Stimulated activated naive CD8-positive, alpha-beta T cell treated with anti-CD3 and anti-CD28 coated beads, Interleukin-15, Interleukin-2, amounts not matched to agents 100 ng/mL and 50 ng/mL, for 24 hours (primary cell): ENCODE data around the gene C3AR1.
"Not testable (repeated sequence)": the region's sequence is repeated elsewhere in the genome, so short reads cannot be mapped to it uniquely, and the experiment has no call there.

Source experiments
- H3K27ac Mint-ChIP-seq: one replicate; pipeline ENCODE4 v1.8.0; 2021; ENCODE audit warnings: mild to moderate bottlenecking, mixed read lengths
- H3K27me3 Mint-ChIP-seq: one replicate; pipeline ENCODE4 v1.8.0; 2021; ENCODE audit warnings: mixed read lengths
- H3K36me3 Mint-ChIP-seq: one replicate; pipeline ENCODE4 v1.8.0; 2021; ENCODE audit warnings: low read depth, mixed read lengths
- H3K4me1 Mint-ChIP-seq: one replicate; pipeline ENCODE4 v1.8.0; 2021; ENCODE audit warnings: low read depth, mixed read lengths
- H3K4me3 Mint-ChIP-seq: one replicate; pipeline ENCODE4 v1.8.0; 2021; ENCODE audit warnings: mild to moderate bottlenecking, mixed read lengths
- H3K9me3 Mint-ChIP-seq: one replicate; pipeline ENCODE4 v1.8.0; 2021; ENCODE audit warnings: mixed read lengths

C3AR1 gene

GRCh38 chr12:8065991-8066594, at the start of gene C3AR1:
C3AR1 (minus strand) TSS chr12:8066359; CDS start chr12:8060185, 6,174 bp downstream.
- peak within 1 kb of the TSS; percentile 68 for H3K4me3 Mint-ChIP-seq
- peak within 1 kb of the TSS; percentile 63 for H3K27ac Mint-ChIP-seq
- peaks cover 31% of the 10 kb centered on the region for H3K4me1 Mint-ChIP-seq
- H3K36me3 Mint-ChIP-seq = no peaks in the 10 kb centered on the region
- no peaks in the 10 kb centered on the region for H3K27me3 Mint-ChIP-seq
- H3K9me3 Mint-ChIP-seq = no peaks in the 10 kb centered on the region

- H3K27me3 Mint-ChIP-seq, H3K4me3 Mint-ChIP-seq, H3K27ac Mint-ChIP-seq: not testable (repeated sequence)
These were observed 47.0 kb upstream of the C3AR1 start for GRCh38 chr12:8113117-8113516.

GRCh38 chr12:8108808-8109398, 42.7 kb upstream of the C3AR1 start:
- H3K27ac Mint-ChIP-seq = no peak overlapping the region
- H3K9me3 Mint-ChIP-seq = no peaks in the 10 kb centered on the region
- peaks cover 21% of the 10 kb centered on the region for H3K36me3 Mint-ChIP-seq
- peaks cover 5% of the 10 kb centered on the region for H3K4me1 Mint-ChIP-seq
- no peaks in the 10 kb centered on the region for H3K27me3 Mint-ChIP-seq
- no peak overlapping the region for H3K4me3 Mint-ChIP-seq

More at GRCh38 chr12:8113117-8113516, 47.0 kb upstream of the C3AR1 start:
- not testable (repeated sequence) for H3K4me1 Mint-ChIP-seq, H3K36me3 Mint-ChIP-seq, H3K9me3 Mint-ChIP-seq

- H3K27ac Mint-ChIP-seq = peak overlapping the region; percentile 21
- no peaks in the 10 kb centered on the region for H3K27me3 Mint-ChIP-seq
- peaks cover 4% of the 10 kb centered on the region for H3K4me1 Mint-ChIP-seq
- no peak overlapping the region for H3K4me3 Mint-ChIP-seq
- H3K36me3 Mint-ChIP-seq = peaks cover 49% of the 10 kb centered on the region
- no peaks in the 10 kb centered on the region for H3K9me3 Mint-ChIP-seq
These were observed 33.1 kb upstream of the C3AR1 start for GRCh38 chr12:8099235-8099634.

GRCh38 chr12:8096281-8096915, 30.2 kb upstream of the C3AR1 start:
- Mint-ChIP-seq H3K9me3 (no peaks in the 10 kb centered on the region), H3K27me3 (no peaks in the 10 kb centered on the region), H3K27ac (peak overlapping the region; percentile 10), H3K4me1 (peaks cover 4% of the 10 kb centered on the region), H3K36me3 (peaks cover 72% of the 10 kb centered on the region), H3K4me3 (no peak overlapping the region)

GRCh38 chr12:8093291-8093690, 27.1 kb upstream of the C3AR1 start:
- peaks cover 86% of the 10 kb centered on the region for H3K36me3 Mint-ChIP-seq
- no peak overlapping the region for H3K4me3 Mint-ChIP-seq
- peaks cover 8% of the 10 kb centered on the region for H3K4me1 Mint-ChIP-seq

GRCh38 chr12:8089716-8090115, 23.6 kb upstream of the C3AR1 start:
- Mint-ChIP-seq H3K4me1 (peaks cover 37% of the 10 kb centered on the region), H3K4me3 (no peak overlapping the region), H3K9me3 (no peaks in the 10 kb centered on the region), H3K36me3 (peaks cover 71% of the 10 kb centered on the region), H3K27ac (no peak overlapping the region), H3K27me3 (no peaks in the 10 kb centered on the region)

More at GRCh38 chr12:8093291-8093690, 27.1 kb upstream of the C3AR1 start:
- Mint-ChIP-seq H3K27ac (no peak overlapping the region), H3K9me3 (no peaks in the 10 kb centered on the region), H3K27me3 (no peaks in the 10 kb centered on the region)

- Mint-ChIP-seq H3K36me3 (peaks cover 71% of the 10 kb centered on the region), H3K4me1 (peaks cover 42% of the 10 kb centered on the region)
- H3K27me3 Mint-ChIP-seq, H3K4me3 Mint-ChIP-seq, H3K9me3 Mint-ChIP-seq, H3K27ac Mint-ChIP-seq: not testable (repeated sequence)
These were observed 23.1 kb upstream of the C3AR1 start for GRCh38 chr12:8089277-8089676.

GRCh38 chr12:8088574-8088973, 22.4 kb upstream of the C3AR1 start:
- peak overlapping the region; percentile 73 for H3K4me3 Mint-ChIP-seq
- no peaks in the 10 kb centered on the region for H3K9me3 Mint-ChIP-seq
- H3K4me1 Mint-ChIP-seq = peaks cover 49% of the 10 kb centered on the region
- H3K36me3 Mint-ChIP-seq = peaks cover 70% of the 10 kb centered on the region
- peak overlapping the region; percentile 91 for H3K27ac Mint-ChIP-seq
- H3K27me3 Mint-ChIP-seq = no peaks in the 10 kb centered on the region

GRCh38 chr12:8087666-8088065, 21.5 kb upstream of the C3AR1 start:
- peaks cover 69% of the 10 kb centered on the region for H3K36me3 Mint-ChIP-seq
- H3K4me1 Mint-ChIP-seq = peaks cover 56% of the 10 kb centered on the region
- H3K27me3 Mint-ChIP-seq = no peaks in the 10 kb centered on the region
- peak overlapping the region; percentile 91 for H3K27ac Mint-ChIP-seq
- H3K9me3 Mint-ChIP-seq = no peaks in the 10 kb centered on the region
- H3K4me3 Mint-ChIP-seq = peak overlapping the region; percentile 73

GRCh38 chr12:8084351-8084750, 18.2 kb upstream of the C3AR1 start:
- H3K27me3 Mint-ChIP-seq, H3K9me3 Mint-ChIP-seq: not testable (repeated sequence)
- Mint-ChIP-seq H3K36me3 (peaks cover 42% of the 10 kb centered on the region), H3K4me3 (peak overlapping the region; percentile 99), H3K27ac (peak overlapping the region; percentile 99), H3K4me1 (peaks cover 77% of the 10 kb centered on the region)

- peak overlapping the region; percentile 99 for H3K27ac Mint-ChIP-seq
- no peaks in the 10 kb centered on the region for H3K27me3 Mint-ChIP-seq
- peaks cover 80% of the 10 kb centered on the region for H3K4me1 Mint-ChIP-seq
- no peaks in the 10 kb centered on the region for H3K9me3 Mint-ChIP-seq
- peaks cover 29% of the 10 kb centered on the region for H3K36me3 Mint-ChIP-seq
- peak overlapping the region; percentile 99 for H3K4me3 Mint-ChIP-seq
These were observed 16.6 kb upstream of the C3AR1 start for GRCh38 chr12:8082808-8083100.

- Mint-ChIP-seq H3K27ac (peak overlapping the region; percentile 99), H3K4me1 (peaks cover 73% of the 10 kb centered on the region), H3K27me3 (no peaks in the 10 kb centered on the region), H3K36me3 (peaks cover 24% of the 10 kb centered on the region), H3K9me3 (no peaks in the 10 kb centered on the region), H3K4me3 (peak overlapping the region; percentile 99)
These were observed 15.2 kb upstream of the C3AR1 start for GRCh38 chr12:8081251-8081920.

- no peak overlapping the region for H3K4me3 Mint-ChIP-seq
- H3K9me3 Mint-ChIP-seq = no peaks in the 10 kb centered on the region
- H3K36me3 Mint-ChIP-seq = peaks cover 20% of the 10 kb centered on the region
- H3K27ac Mint-ChIP-seq = peak overlapping the region; percentile 79
- peaks cover 64% of the 10 kb centered on the region for H3K4me1 Mint-ChIP-seq
- H3K27me3 Mint-ChIP-seq = no peaks in the 10 kb centered on the region
These were observed 14.0 kb upstream of the C3AR1 start for GRCh38 chr12:8080120-8080519.

- peaks cover 54% of the 10 kb centered on the region for H3K4me1 Mint-ChIP-seq
- peak overlapping the region; percentile 79 for H3K27ac Mint-ChIP-seq
These were observed 12.8 kb upstream of the C3AR1 start for GRCh38 chr12:8078916-8079315.

More at GRCh38 chr12:8078916-8079315, 12.8 kb upstream of the C3AR1 start:
- H3K36me3 Mint-ChIP-seq = peaks cover 11% of the 10 kb centered on the region
- no peak overlapping the region for H3K4me3 Mint-ChIP-seq
- H3K9me3 Mint-ChIP-seq = no peaks in the 10 kb centered on the region
- no peaks in the 10 kb centered on the region for H3K27me3 Mint-ChIP-seq
